Prostate gland (tissue), 2 donors: Measurements from ENCODE around the gene ALG12. TPM values are rescaled to one million over a fixed set of nuclear protein-coding genes. Genes with fewer than 3 reads are reported as not detected.

Source experiments
- DNase-seq: peaks from one replicate; pipeline ENCODE4 v3.0.0-alpha.2; 2019; ENCODE audit warnings: low spot score
- H3K27ac ChIP-seq, 2 donors: fragments of 200-600 bp; sonication (generic); 2 replicates each; pipeline ENCODE4 v1.5.1; 2017 to 2019
- H3K27me3 ChIP-seq: fragments of 200-600 bp; sonication (generic); replicated peaks from 2 replicates; pipeline ENCODE4 v1.5.1; 2019; ENCODE audit not compliant: insufficient read depth
- H3K36me3 ChIP-seq, 2 donors: fragments of 200-600 bp; sonication (generic); 1 replicate in 1 of 2; 2 replicates in 1 of 2; pipeline versions ENCODE4 v1.5.1 to v1.8.1; 2017 to 2019
- H3K4me1 ChIP-seq: fragments of 200-600 bp; sonication (generic); replicated peaks from 2 replicates; pipeline ENCODE4 v1.5.1; 2019
- H3K4me3 ChIP-seq, 2 donors: fragments of 200-600 bp; sonication (generic); 2 replicates each; pipeline ENCODE4 v1.5.1; 2017 to 2019
- H3K9me3 ChIP-seq: fragments of 200-600 bp; sonication (generic); 2 replicates; pipeline ENCODE4 v1.5.1; 2017
- POLR2A ChIP-seq: fragments of 450-650 bp; IDR thresholded peaks from one replicate; pipeline ENCODE4 v1.6.1; 2016; ENCODE audit warnings: antibody characterized with exemption, mild to moderate bottlenecking
- POLR2AphosphoS5 ChIP-seq: sonication (generic); formaldehyde crosslinking; IDR thresholded peaks from one replicate; pipeline ENCODE4 v1.6.1; 2017; ENCODE audit warnings: antibody characterized with exemption
- WGBS: methylation state at CpG from one replicate; pipeline ENCODE4 v1.1.5; 2018; 5-methylcytosine and 5-hydroxymethylcytosine counted together
- intact Hi-C: fragments of 100-400 bp; cut with DNase I; formaldehyde crosslinking; loops from one replicate; pipeline ENCODE4 v1.14.2; 2022
- total RNA-seq, 2 donors: library from RNA; depleted of rRNA; stranded (reverse); fragments of >200 nt; gene quantifications; one replicate each; pipeline ENCODE4 v1.1.0, GENCODE V29; 2016
- TF ChIP-seq, protein P1 (sequence below), 4 experiments: fragments of 200-600 bp in 2 of 4; fragments of 450-650 bp in 2 of 4; sonication (generic) in 2 of 4; IDR thresholded peaks; 1 replicate in 3 of 4; 2 replicates in 1 of 4; pipeline ENCODE4 v1.5.1; 2016 to 2019; ENCODE audit warnings: antibody characterized with exemption in 4 of 4, mild to moderate bottlenecking in 2 of 4, moderate library complexity in 2 of 4

The ALG12 gene
- total RNA-seq, 2 donors from 2014 or later = 26.1 to 33.6 TPM

DNA sequence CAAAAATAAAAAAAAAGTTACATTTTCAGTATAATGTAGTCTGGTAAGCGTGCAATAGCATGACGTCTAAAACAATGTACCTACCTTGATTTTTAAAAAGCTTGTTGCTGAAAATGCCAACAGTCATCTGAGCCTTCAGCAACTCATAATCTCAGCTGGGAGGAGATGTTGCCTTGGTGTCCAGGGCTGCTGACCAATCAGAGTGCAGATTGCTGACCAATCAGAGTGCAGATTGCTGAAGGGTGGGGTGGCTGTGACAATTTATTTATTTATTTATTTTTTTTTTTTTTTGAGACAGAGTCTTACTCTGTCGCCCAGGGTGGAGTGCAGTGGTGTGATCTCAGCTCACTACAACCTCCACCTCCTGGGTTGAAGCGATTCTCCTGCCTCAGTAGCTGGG is 46.8 kb downstream of the ALG12 start:
- intact Hi-C loops = no loop called here
- no peak for DNase-seq
- no peak overlapping the region for H3K4me3 ChIP-seq
- H3K27me3 ChIP-seq = no peaks in the 10 kb centered on the region
- no peaks in the 10 kb centered on the region for H3K4me1 ChIP-seq
- TF ChIP-seq POLR2AphosphoS5 (no peak), POLR2A (no peak)
- TF ChIP-seq, protein P1, sequence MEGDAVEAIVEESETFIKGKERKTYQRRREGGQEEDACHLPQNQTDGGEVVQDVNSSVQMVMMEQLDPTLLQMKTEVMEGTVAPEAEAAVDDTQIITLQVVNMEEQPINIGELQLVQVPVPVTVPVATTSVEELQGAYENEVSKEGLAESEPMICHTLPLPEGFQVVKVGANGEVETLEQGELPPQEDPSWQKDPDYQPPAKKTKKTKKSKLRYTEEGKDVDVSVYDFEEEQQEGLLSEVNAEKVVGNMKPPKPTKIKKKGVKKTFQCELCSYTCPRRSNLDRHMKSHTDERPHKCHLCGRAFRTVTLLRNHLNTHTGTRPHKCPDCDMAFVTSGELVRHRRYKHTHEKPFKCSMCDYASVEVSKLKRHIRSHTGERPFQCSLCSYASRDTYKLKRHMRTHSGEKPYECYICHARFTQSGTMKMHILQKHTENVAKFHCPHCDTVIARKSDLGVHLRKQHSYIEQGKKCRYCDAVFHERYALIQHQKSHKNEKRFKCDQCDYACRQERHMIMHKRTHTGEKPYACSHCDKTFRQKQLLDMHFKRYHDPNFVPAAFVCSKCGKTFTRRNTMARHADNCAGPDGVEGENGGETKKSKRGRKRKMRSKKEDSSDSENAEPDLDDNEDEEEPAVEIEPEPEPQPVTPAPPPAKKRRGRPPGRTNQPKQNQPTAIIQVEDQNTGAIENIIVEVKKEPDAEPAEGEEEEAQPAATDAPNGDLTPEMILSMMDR (IDR thresholded peaks at IDR 0.05) = no peak
- 95% methylated on average over 4 of the region's 4 CpGs for WGBS
- H3K27ac ChIP-seq = no peak overlapping the region
- no peaks in the 10 kb centered on the region for H3K9me3 ChIP-seq
- H3K36me3 ChIP-seq = no peaks in the 10 kb centered on the region

DNA sequence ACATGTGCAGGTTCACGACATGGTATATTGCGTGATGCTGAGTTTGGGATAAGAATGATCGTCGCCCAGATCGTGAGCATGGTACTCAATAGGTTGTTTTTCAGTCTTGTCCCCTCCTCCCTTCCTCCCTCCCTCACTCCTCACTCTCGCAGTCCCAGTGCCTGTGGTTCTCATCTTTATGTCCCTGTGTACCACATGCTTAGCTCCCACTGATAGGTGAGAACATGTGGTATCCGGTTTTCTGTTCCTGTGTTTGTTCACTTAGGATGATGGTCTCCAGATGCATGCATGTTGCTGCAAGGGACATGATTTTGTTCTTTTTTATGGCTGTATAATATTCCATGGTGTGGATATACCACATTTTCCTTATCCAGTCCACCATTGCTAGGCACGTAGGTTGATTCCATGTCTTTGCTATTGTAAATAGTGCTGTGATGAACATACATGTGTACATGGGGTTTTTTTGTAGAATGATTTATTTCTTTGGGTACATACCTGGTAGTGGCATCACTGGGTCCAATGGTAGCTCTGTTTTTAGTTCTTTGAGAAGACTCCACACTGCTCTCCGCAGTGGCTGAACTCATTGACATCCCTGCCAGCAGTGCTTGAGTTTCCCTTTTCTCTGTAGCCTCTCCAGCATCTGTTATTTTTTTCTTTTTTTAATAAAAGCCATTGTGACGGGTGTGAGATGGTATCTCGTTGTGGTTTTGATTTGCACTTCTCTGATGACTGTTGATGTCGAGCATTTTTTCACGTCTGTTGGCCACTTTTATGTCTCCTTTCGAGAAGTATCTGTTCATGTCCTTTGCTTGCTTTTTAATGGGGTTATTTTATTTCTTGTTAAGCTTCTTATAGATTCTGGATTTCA is 48.2 kb downstream of the ALG12 start:
- intact Hi-C loops = no loop called here
- no peak for DNase-seq
- no peaks in the 10 kb centered on the region for H3K36me3 ChIP-seq
- 90% methylated on average over 14 of the region's 14 CpGs for WGBS
- no peak for TF ChIP-seq POLR2AphosphoS5
- TF ChIP-seq POLR2A = no peak
- TF ChIP-seq, protein P1 (IDR thresholded peaks at IDR 0.05) = no peak
- H3K27me3 ChIP-seq = no peaks in the 10 kb centered on the region
- no peaks in the 10 kb centered on the region for H3K9me3 ChIP-seq
- H3K4me1 ChIP-seq = no peaks in the 10 kb centered on the region
- no peak overlapping the region for H3K4me3 ChIP-seq
- H3K27ac ChIP-seq = no peak overlapping the region

DNA sequence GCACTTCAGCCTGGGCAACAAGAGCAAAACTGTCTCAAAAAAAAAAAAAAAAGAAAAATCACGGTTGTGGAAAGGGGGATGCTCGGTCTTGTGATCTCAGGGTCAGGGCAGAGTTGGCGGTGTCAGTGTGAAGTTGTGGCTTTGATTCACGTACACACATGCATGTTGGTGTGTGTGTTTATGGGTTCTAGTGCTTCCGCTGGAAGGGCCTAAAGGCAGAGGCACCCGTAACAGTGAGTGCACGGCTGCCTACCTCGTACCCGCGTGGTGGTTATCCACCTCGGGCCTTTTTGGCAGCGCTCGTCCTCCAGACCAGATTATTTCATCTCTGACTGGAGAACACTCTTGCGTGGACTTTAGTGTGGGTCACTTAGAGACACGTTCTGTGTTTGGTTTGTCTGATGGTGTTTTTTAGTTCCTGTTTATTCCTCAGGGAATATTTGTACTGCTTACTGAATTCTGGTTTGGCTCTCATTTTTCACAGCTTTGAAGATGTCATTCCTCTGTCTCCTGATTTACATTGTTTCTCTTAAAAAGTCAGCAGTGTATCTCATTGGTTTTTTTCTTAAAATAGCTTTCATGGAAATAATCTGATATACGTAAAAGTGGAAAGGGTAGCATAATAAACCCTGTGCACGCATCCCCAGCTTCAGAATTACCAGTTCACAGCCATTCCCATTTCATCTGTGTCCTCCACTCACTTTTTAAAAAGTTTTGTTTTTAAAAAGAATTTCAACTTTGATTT is 49.0 kb downstream of the ALG12 start:
- H3K27ac ChIP-seq = no peak overlapping the region
- intact Hi-C loops = no loop called here
- no peaks in the 10 kb centered on the region for H3K9me3 ChIP-seq
- no peak overlapping the region for H3K4me3 ChIP-seq
- no peaks in the 10 kb centered on the region for H3K36me3 ChIP-seq
- 92% methylated on average over 17 of the region's 17 CpGs for WGBS
- H3K4me1 ChIP-seq = no peaks in the 10 kb centered on the region
- H3K27me3 ChIP-seq = no peaks in the 10 kb centered on the region
- no peak for DNase-seq
- TF ChIP-seq, protein P1 (IDR thresholded peaks at IDR 0.05) = no peak
- TF ChIP-seq POLR2AphosphoS5 = no peak
- TF ChIP-seq POLR2A = no peak

DNA sequence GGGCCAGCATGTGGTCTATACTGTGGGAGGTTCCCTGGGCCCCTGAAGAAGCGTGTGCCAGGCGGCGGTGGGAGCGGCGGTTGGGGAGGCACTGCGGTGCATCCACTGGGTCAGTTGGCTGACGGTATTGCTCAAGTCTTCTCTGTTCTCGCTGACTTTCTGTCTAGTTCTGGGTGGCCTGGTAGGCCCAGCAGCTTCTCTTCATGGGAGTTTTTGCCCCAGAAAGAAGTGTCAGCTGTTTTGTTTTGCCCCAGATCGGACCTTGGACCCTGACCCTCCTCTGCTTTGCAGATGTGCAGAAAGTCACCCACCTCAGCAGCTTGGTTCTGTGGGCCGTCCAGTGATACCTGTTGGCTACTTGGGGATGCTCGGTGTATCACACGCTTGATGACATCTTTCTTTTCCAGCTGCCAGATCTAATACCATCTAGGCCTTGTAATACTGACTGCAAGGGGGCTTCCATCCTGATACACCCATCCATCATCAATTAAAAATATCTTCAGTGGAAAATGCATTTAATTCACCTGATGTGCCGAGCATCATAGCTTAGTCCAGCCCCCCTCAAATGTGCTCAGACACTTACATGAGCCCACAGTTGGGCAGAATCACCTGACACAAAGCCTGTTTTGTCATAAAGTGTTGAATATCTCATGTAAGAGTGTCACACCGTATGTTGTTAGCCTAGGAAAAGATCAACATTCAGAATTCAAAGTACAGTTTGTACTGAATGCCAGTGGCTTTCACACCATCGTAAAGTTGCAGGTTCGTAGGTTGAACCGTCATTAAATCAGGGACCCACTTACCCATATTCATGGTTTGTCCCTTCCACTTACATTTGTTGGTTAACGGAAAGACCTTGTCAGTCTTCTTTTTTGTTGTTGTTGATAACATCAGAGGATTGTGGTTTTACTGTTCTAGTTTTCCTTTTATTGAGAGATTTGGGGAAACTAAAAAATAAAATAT is 50.7 kb downstream of the ALG12 start:
- WGBS = 90% methylated on average over 18 of the region's 18 CpGs
- H3K4me1 ChIP-seq = no peaks in the 10 kb centered on the region
- no peaks in the 10 kb centered on the region for H3K36me3 ChIP-seq
- H3K9me3 ChIP-seq = no peaks in the 10 kb centered on the region
- H3K4me3 ChIP-seq = no peak overlapping the region
- no peak for DNase-seq
- H3K27me3 ChIP-seq = no peaks in the 10 kb centered on the region
- TF ChIP-seq POLR2AphosphoS5 = no peak
- TF ChIP-seq POLR2A = no peak
- TF ChIP-seq, protein P1 (IDR thresholded peaks at IDR 0.05) = no peak
- intact Hi-C loops = no loop called here
- H3K27ac ChIP-seq = no peak overlapping the region
